Caco-2 (cell line): ENCODE measurements around the gene SH3BP2. TPM values are rescaled to one million over a fixed set of nuclear protein-coding genes. Genes with fewer than 3 reads are reported as not detected.

Experiments used
- BruUV-seq: library from RNA; stranded (reverse); fragments of 400-500 nt; replicated peaks from 2 replicates; lab custom pipeline; 2021; lab: Mats Ljungman, UMichigan
- CTCF ChIA-PET: fragments of 300-600 bp; sonication (Branson Sonifier 250); formaldehyde crosslinking; loops from one replicate; lab custom pipeline; 2022; ENCODE audit warnings: antibody characterized with exemption; lab: Charles Lee
- POLR2A ChIA-PET: fragments of 300-600 bp; sonication (Branson Sonifier 250); formaldehyde crosslinking; loops from one replicate; lab custom pipeline; 2022; ENCODE audit warnings: antibody characterized with exemption; lab: Charles Lee
- DNase-seq, 2 experiments: peaks; one replicate each; pipeline versions ENCODE4 v3.0.0 to v3.0.0-alpha.2; 2020 to 2022
- H3K27me3 ChIP-seq: replicated peaks from 2 replicates; pipeline ENCODE4 v1.6.0; 2011; ENCODE audit warnings: low read length; ENCODE audit not compliant: control insufficient read depth, insufficient read depth
- H3K36me3 ChIP-seq: 2 replicates; pipeline ENCODE4 v1.5.1; 2011; ENCODE audit warnings: low read length; ENCODE audit not compliant: control insufficient read depth, insufficient read depth
- H3K4me1 ChIP-seq: fragments of 250-450 bp; sonication (Bioruptor Pico); 2 replicates; pipeline ENCODE4 v1.5.1; 2020; ENCODE audit warnings: mild to moderate bottlenecking
- H3K4me3 ChIP-seq: 2 replicates; pipeline ENCODE4 v1.5.1; 2011; ENCODE audit warnings: low read depth, mild to moderate bottlenecking, control low read depth, low read length
- H3K9me3 ChIP-seq: fragments of 250-450 bp; sonication (Bioruptor Pico); 2 replicates; pipeline ENCODE4 v1.5.1; 2020; ENCODE audit warnings: mild to moderate bottlenecking, moderate library complexity
- H3K27ac Mint-ChIP-seq: one replicate; pipeline ENCODE4 v1.8.0; 2022; ENCODE audit warnings: mixed read lengths; ENCODE audit not compliant: unreplicated experiment
- H3K27me3 Mint-ChIP-seq: one replicate; pipeline ENCODE4 v1.8.0; 2022; ENCODE audit warnings: mixed read lengths; ENCODE audit not compliant: insufficient read depth, unreplicated experiment
- H3K36me3 Mint-ChIP-seq: one replicate; pipeline ENCODE4 v1.8.0; 2022; ENCODE audit warnings: mild to moderate bottlenecking, mixed read lengths; ENCODE audit not compliant: insufficient read depth, unreplicated experiment
- H3K4me1 Mint-ChIP-seq: one replicate; pipeline ENCODE4 v1.8.0; 2022; ENCODE audit warnings: low read depth, mixed read lengths; ENCODE audit not compliant: unreplicated experiment
- H3K4me3 Mint-ChIP-seq: one replicate; pipeline ENCODE4 v1.8.0; 2022; ENCODE audit warnings: mild to moderate bottlenecking, moderate library complexity, mixed read lengths; ENCODE audit not compliant: unreplicated experiment
- H3K9me3 Mint-ChIP-seq: one replicate; pipeline ENCODE4 v1.8.0; 2022; ENCODE audit warnings: mixed read lengths; ENCODE audit not compliant: unreplicated experiment
- intact Hi-C: fragments of 100-400 bp; cut with micrococcal nuclease; formaldehyde crosslinking; loops from one replicate; pipeline ENCODE4 v1.10.0; 2022; ENCODE audit not compliant: unreplicated experiment
- total RNA-seq: library from RNA; stranded (reverse); gene quantifications from 2 replicates; pipeline ENCODE4 v1.2.3, GENCODE V29; 2022
- TF ChIP-seq, protein P1 (sequence below), 2 experiments: fragments of 200-600 bp in 1 of 2; IDR thresholded peaks; 1 replicate in 1 of 2; 2 replicates in 1 of 2; pipeline versions ENCODE4 v1.5.1 to v1.8.0; 2011 to 2022; ENCODE audit warnings: antibody characterized with exemption in 1 of 2, control low read depth in 1 of 2, inconsistent platforms in 1 of 2, low read depth in 1 of 2, low read length in 1 of 2, mild to moderate bottlenecking in 1 of 2, moderate library complexity in 1 of 2; ENCODE audit not compliant: insufficient read depth in 1 of 2, severe bottlenecking in 1 of 2, unreplicated experiment in 1 of 2

SH3BP2 gene
- total RNA-seq, 1 experiment from 2014 or later, result 44.4 TPM

DNA sequence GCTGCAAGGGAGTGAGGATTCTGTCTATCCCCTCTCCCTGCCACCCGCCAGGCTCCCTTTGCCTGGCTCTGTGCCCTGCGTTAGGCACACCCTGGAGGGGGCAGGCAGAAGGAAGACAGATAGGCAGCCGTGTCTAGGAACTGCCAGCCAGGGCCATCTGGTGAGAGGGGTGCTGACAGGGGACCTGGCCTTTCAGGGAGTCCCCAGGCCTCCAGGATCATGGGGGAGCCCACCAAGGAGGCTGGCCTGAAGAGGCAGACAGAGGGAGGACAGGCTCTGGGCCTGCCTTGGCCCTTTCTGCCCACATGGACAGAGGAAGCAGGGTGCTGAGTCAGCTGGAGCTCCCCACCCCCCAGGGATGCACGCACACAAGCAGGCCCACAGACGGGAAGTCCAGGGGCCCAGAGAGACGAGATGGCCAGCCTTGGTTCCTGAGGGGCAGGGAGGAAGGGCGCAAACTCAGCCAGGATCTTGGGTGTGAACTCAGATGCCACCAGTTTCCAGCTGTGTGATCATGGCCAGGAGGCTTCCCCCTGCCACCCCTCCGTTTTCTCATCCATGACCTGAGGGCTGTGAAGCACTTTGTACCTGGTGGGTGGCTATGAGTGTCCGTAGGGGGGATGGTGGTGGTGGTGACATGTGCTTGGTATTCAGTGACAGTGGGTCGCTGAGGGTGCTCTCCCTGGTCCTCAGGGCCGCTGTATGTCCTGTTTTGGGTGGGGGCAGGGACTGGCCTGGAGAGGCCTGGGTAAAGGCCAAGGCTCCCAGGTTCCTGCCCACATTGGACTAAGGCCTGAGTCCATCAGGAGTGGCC, 1.8 kb downstream of the SH3BP2 start:
- H3K4me3 ChIP-seq, result no peak overlapping the region
- H3K4me1 ChIP-seq, result peaks cover 25% of the 10 kb centered on the region
- peak in 1 of 2 experiments; percentile 22 for DNase-seq
- intact Hi-C loops, result no loop called here
- CTCF ChIA-PET, result no interaction called here
- H3K27me3 ChIP-seq, result no peaks in the 10 kb centered on the region
- no peaks in the 10 kb centered on the region for H3K36me3 ChIP-seq
- peak overlapping the region; percentile 71 for H3K4me3 Mint-ChIP-seq
- H3K27ac Mint-ChIP-seq, result peak overlapping the region; percentile 22
- BruUV-seq, result no TSS peak
- H3K36me3 Mint-ChIP-seq, result peaks cover 6% of the 10 kb centered on the region
- TF ChIP-seq, protein P1, sequence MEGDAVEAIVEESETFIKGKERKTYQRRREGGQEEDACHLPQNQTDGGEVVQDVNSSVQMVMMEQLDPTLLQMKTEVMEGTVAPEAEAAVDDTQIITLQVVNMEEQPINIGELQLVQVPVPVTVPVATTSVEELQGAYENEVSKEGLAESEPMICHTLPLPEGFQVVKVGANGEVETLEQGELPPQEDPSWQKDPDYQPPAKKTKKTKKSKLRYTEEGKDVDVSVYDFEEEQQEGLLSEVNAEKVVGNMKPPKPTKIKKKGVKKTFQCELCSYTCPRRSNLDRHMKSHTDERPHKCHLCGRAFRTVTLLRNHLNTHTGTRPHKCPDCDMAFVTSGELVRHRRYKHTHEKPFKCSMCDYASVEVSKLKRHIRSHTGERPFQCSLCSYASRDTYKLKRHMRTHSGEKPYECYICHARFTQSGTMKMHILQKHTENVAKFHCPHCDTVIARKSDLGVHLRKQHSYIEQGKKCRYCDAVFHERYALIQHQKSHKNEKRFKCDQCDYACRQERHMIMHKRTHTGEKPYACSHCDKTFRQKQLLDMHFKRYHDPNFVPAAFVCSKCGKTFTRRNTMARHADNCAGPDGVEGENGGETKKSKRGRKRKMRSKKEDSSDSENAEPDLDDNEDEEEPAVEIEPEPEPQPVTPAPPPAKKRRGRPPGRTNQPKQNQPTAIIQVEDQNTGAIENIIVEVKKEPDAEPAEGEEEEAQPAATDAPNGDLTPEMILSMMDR (IDR thresholded peaks at IDR 0.05; ENCODE audit: insufficient read depth in 1 of 2, low read depth in 1 of 2, low read length in 1 of 2, severe bottlenecking in 1 of 2, unreplicated experiment in 1 of 2), result no peak
- no peaks in the 10 kb centered on the region for H3K9me3 Mint-ChIP-seq
- POLR2A ChIA-PET, result no interaction called here
- no peaks in the 10 kb centered on the region for H3K9me3 ChIP-seq
- H3K27me3 Mint-ChIP-seq, result no peaks in the 10 kb centered on the region
- no peaks in the 10 kb centered on the region for H3K4me1 Mint-ChIP-seq

DNA sequence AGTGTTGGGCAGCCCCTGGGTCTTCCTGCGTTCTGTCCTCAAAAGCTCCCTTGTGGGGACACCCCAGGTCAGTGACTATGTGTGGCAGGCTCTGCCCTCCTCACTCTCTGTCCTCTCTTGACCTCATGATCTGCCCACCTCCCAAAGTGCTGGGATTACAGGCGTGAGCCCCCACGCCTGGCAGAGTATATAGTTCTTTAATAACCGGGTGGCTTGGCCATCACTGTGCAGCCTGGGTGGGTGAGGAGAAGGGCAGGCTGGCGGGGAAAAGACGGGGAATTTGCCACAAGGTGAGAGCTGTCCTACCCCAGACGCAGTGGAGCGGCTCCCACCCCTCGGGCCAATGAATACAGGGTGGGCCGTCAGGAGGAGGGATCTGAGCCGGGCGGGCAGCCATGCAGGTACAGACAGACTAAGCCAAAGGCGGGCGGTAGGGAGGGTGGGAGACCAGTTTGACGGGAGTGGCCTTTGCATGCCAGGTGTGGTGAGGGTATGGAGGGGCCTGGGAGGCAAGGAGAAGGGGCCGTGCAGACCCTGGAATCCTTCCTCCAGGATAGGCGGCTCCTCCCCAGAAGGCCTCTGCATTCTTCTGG, 2.5 kb downstream of the SH3BP2 start:
- no TSS peak for BruUV-seq
- H3K36me3 Mint-ChIP-seq, result peaks cover 6% of the 10 kb centered on the region
- no peaks in the 10 kb centered on the region for H3K4me1 Mint-ChIP-seq
- TF ChIP-seq, protein P1 (IDR thresholded peaks at IDR 0.05; ENCODE audit: insufficient read depth in 1 of 2, low read depth in 1 of 2, low read length in 1 of 2, severe bottlenecking in 1 of 2, unreplicated experiment in 1 of 2), result no peak
- intact Hi-C loops, result no loop called here
- H3K4me1 ChIP-seq, result peaks cover 25% of the 10 kb centered on the region
- H3K9me3 Mint-ChIP-seq, result no peaks in the 10 kb centered on the region
- H3K27ac Mint-ChIP-seq, result no peak overlapping the region
- H3K4me3 Mint-ChIP-seq, result no peak overlapping the region
- no peaks in the 10 kb centered on the region for H3K27me3 ChIP-seq
- CTCF ChIA-PET, result no interaction called here
- no peak overlapping the region for H3K4me3 ChIP-seq
- H3K36me3 ChIP-seq, result no peaks in the 10 kb centered on the region
- peak in 1 of 2 experiments; percentile 28 for DNase-seq
- POLR2A ChIA-PET, result no interaction called here
- no peaks in the 10 kb centered on the region for H3K9me3 ChIP-seq
- H3K27me3 Mint-ChIP-seq, result no peaks in the 10 kb centered on the region

DNA sequence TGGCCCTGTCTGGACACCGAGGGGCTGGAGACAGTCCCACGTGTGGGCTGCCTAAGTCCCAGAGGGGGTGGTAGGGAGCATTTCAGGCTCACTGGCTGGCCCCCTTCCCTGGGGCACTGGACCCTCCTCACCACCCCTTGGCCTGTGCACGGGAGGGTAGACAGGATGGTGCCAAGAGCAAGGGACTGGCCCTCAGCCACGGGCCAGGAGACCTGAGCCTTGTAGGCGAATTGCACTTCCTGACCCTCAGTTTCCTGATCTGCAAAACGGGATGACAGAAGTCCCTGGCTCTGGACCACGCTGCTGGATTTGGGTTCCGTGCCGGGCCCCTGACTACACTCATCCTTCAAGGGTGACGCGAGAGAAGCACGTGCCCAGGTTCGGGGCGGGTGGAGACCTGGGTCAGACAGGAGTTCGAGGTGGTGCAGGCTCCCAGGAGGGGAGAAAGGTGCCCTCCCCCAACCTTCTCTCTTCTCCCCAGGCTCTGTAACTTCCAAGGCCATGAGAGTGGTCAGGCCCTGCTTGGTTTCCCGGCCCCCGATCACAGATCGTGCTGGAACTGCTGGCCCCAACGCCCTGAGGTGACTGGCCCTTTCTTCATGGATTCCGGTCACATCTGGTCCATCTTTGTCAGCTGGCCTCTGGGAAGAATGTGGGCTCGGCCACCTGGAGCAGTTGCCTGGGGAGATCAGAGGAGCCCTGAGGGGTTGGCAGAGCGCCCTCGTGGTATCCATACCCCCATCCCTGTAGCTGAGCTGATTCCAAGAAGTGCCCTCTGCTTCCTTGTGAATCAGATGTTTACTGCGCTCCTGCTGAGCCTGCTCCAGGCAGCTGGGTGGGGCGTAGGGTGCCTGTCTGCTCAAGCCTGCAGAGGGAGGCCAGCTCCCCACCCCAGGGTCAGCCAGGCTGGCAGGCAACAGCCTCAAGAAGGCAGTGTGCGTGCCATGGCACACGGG, 3.3 kb downstream of the SH3BP2 start:
- TF ChIP-seq, protein P1 (IDR thresholded peaks at IDR 0.05; ENCODE audit: insufficient read depth in 1 of 2, low read depth in 1 of 2, low read length in 1 of 2, severe bottlenecking in 1 of 2, unreplicated experiment in 1 of 2), result no peak
- Mint-ChIP-seq H3K27me3 (no peaks in the 10 kb centered on the region), H3K36me3 (peaks cover 6% of the 10 kb centered on the region), H3K4me3 (no peak overlapping the region), H3K4me1 (no peaks in the 10 kb centered on the region), H3K9me3 (no peaks in the 10 kb centered on the region), H3K27ac (no peak overlapping the region)
- H3K4me3 ChIP-seq, result no peak overlapping the region
- H3K27me3 ChIP-seq, result no peaks in the 10 kb centered on the region
- no peaks in the 10 kb centered on the region for H3K36me3 ChIP-seq
- POLR2A ChIA-PET, result no interaction called here
- H3K9me3 ChIP-seq, result no peaks in the 10 kb centered on the region
- peaks cover 28% of the 10 kb centered on the region for H3K4me1 ChIP-seq
- peak in 1 of 2 experiments; percentile 26 for DNase-seq
- BruUV-seq, result no TSS peak
- CTCF ChIA-PET, result no interaction called here
- intact Hi-C loops, result no loop called here
